ENCODE results near the gene SPECC1. TPM values are rescaled to one million over a fixed set of nuclear protein-coding genes. Genes with fewer than 3 reads are reported as not detected.
A peak's percentile ranks its signal among the peaks of the same experiment; 100 is the strongest.

The SPECC1 gene
- total and polyA plus RNA-seq, 10 of the 15 experiments (the other 5 are each of a cell fraction or from before 2014, with no cell fraction given): 6.4 to 40.6 (median 23.9) TPM

DNA sequence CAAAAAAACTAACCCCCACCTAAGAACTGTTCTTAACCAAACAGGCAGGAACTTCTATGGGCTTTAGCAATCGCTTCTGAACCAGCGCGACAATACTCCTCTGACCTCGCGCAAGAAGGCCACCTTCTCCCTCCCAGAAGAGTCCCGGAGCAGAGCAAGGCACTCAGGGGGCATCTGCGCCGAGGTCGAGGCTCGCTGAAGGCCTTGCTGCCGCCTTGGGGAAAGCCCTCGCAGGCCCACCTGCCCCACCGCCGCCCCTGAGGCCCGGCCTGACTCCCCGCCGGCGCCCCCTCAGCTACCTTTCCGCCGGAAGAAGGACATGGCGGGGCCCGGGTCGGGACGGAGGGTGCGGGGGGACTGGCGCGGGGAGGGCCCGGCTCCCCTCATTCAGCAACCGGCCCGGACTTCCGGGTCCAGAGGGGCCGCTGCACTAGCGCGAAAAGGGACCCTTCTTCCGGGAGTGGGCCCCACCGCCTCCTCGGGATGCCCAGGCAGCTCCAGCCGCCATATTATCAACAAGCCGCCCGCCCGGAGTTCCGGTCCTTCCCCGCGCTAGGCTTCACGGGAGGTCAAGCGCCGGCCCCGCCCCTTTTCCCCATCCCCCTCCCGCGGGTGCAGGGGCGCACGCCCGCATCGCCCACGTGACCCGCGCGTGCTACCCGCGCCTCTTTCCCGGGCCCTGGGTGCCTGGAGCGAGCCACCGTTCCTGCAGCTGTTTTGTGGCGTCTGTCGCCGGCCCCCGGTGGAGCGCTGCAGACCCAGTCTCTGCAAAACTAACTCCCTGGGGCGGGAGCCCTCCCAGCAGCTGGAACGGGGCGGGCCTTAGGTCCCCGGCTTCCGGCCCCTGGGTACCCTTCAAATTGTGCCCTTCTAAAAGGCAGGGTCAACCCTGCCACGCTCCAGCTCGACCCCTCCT lies 31.6 kb upstream of the SPECC1 start, which contains the start of gene AKAP10 (continued):
- TF ChIP-seq ZNF274 (IDR thresholded peaks at IDR 0.05; ENCODE audit: insufficient read depth, insufficient read length): no peak
- TF ChIP-seq, protein P1, sequence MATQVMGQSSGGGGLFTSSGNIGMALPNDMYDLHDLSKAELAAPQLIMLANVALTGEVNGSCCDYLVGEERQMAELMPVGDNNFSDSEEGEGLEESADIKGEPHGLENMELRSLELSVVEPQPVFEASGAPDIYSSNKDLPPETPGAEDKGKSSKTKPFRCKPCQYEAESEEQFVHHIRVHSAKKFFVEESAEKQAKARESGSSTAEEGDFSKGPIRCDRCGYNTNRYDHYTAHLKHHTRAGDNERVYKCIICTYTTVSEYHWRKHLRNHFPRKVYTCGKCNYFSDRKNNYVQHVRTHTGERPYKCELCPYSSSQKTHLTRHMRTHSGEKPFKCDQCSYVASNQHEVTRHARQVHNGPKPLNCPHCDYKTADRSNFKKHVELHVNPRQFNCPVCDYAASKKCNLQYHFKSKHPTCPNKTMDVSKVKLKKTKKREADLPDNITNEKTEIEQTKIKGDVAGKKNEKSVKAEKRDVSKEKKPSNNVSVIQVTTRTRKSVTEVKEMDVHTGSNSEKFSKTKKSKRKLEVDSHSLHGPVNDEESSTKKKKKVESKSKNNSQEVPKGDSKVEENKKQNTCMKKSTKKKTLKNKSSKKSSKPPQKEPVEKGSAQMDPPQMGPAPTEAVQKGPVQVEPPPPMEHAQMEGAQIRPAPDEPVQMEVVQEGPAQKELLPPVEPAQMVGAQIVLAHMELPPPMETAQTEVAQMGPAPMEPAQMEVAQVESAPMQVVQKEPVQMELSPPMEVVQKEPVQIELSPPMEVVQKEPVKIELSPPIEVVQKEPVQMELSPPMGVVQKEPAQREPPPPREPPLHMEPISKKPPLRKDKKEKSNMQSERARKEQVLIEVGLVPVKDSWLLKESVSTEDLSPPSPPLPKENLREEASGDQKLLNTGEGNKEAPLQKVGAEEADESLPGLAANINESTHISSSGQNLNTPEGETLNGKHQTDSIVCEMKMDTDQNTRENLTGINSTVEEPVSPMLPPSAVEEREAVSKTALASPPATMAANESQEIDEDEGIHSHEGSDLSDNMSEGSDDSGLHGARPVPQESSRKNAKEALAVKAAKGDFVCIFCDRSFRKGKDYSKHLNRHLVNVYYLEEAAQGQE (IDR thresholded peaks at IDR 0.05; ENCODE audit: low read depth, low read length): no peak
- TF ChIP-seq POLR2AphosphoS2 (IDR thresholded peaks at IDR 0.05; ENCODE audit: low read depth, low read length): peak; percentile 79
- peak; percentile 59; the same call in 1 of the 2 replicates for TF ChIP-seq TARDBP (IDR thresholded peaks at IDR 0.05; ENCODE audit: borderline replicate concordance)
- TF ChIP-seq PML (IDR thresholded peaks at IDR 0.05; ENCODE audit: low read length): peak; percentile 49; the same call in 1 of the 2 replicates
- TF ChIP-seq JUND (IDR thresholded peaks at IDR 0.05; ENCODE audit: low read depth, low read length): no peak
- no peak for TF ChIP-seq SMC3 (IDR thresholded peaks at IDR 0.05; ENCODE audit: borderline replicate concordance, low read length)
- TF ChIP-seq ZNF384 (IDR thresholded peaks at IDR 0.05; ENCODE audit: borderline replicate concordance, low read depth, low read length): no peak
- TF ChIP-seq, protein P2, sequence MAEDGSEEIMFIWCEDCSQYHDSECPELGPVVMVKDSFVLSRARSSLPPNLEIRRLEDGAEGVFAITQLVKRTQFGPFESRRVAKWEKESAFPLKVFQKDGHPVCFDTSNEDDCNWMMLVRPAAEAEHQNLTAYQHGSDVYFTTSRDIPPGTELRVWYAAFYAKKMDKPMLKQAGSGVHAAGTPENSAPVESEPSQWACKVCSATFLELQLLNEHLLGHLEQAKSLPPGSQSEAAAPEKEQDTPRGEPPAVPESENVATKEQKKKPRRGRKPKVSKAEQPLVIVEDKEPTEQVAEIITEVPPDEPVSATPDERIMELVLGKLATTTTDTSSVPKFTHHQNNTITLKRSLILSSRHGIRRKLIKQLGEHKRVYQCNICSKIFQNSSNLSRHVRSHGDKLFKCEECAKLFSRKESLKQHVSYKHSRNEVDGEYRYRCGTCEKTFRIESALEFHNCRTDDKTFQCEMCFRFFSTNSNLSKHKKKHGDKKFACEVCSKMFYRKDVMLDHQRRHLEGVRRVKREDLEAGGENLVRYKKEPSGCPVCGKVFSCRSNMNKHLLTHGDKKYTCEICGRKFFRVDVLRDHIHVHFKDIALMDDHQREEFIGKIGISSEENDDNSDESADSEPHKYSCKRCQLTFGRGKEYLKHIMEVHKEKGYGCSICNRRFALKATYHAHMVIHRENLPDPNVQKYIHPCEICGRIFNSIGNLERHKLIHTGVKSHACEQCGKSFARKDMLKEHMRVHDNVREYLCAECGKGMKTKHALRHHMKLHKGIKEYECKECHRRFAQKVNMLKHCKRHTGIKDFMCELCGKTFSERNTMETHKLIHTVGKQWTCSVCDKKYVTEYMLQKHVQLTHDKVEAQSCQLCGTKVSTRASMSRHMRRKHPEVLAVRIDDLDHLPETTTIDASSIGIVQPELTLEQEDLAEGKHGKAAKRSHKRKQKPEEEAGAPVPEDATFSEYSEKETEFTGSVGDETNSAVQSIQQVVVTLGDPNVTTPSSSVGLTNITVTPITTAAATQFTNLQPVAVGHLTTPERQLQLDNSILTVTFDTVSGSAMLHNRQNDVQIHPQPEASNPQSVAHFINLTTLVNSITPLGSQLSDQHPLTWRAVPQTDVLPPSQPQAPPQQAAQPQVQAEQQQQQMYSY (CRISPR knock-in tag; IDR thresholded peaks at IDR 0.05): no peak
- TF ChIP-seq, protein P3, sequence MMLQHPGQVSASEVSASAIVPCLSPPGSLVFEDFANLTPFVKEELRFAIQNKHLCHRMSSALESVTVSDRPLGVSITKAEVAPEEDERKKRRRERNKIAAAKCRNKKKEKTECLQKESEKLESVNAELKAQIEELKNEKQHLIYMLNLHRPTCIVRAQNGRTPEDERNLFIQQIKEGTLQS (IDR thresholded peaks at IDR 0.05; ENCODE audit: borderline replicate concordance, extremely low read depth, low read depth, low read length): peak; percentile 81; the same call in 1 of the 2 replicates
- no peak for TF ChIP-seq SUPT20H (IDR thresholded peaks at IDR 0.05; ENCODE audit: borderline replicate concordance, control insufficient read depth, low read depth, low read length)
- no peak for TF ChIP-seq SPI1 (IDR thresholded peaks at IDR 0.05; ENCODE audit: borderline replicate concordance, insufficient read depth, low read depth, low read length)
- TF ChIP-seq, protein P4, sequence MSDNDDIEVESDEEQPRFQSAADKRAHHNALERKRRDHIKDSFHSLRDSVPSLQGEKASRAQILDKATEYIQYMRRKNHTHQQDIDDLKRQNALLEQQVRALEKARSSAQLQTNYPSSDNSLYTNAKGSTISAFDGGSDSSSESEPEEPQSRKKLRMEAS (IDR thresholded peaks at IDR 0.05; ENCODE audit: low read depth, low read length): peak; percentile 97
- TF ChIP-seq POU2F2 (IDR thresholded peaks at IDR 0.05; ENCODE audit: borderline replicate concordance, low read depth, low read length): peak; percentile 60; the same call in 1 of the 3 replicates
- TF ChIP-seq, protein P5, sequence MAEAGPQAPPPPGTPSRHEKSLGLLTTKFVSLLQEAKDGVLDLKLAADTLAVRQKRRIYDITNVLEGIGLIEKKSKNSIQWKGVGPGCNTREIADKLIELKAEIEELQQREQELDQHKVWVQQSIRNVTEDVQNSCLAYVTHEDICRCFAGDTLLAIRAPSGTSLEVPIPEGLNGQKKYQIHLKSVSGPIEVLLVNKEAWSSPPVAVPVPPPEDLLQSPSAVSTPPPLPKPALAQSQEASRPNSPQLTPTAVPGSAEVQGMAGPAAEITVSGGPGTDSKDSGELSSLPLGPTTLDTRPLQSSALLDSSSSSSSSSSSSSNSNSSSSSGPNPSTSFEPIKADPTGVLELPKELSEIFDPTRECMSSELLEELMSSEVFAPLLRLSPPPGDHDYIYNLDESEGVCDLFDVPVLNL (IDR thresholded peaks at IDR 0.05; ENCODE audit: low read depth, low read length): peak; percentile 29; the same call in 1 of the 2 replicates
- no peak for TF ChIP-seq CBX3 (IDR thresholded peaks at IDR 0.05; ENCODE audit: borderline replicate concordance, low read depth)
- peak; percentile 78; the same call in 1 of the 2 replicates for TF ChIP-seq NR2F1 (conservative IDR thresholded peaks at IDR 0.05)
- no peak for TF ChIP-seq ZZZ3 (IDR thresholded peaks at IDR 0.05; ENCODE audit: control insufficient read depth, insufficient read length, low read depth)
- peak; percentile 93 for TF ChIP-seq POLR2A (IDR thresholded peaks at IDR 0.05; ENCODE audit: low read depth, low read length)
- peak; percentile 60; the same call in 1 of the 2 replicates for TF ChIP-seq CHD1 (IDR thresholded peaks at IDR 0.05; ENCODE audit: low read depth, low read length)
- no peak for TF ChIP-seq CBFB (IDR thresholded peaks at IDR 0.05; ENCODE audit: low read depth)
